HG03432 (cell line): ENCODE measurements around the gene CST11.
"Not testable (repeated sequence)": the region's sequence is repeated elsewhere in the genome, so short reads cannot be mapped to it uniquely, and the experiment has no call there.

Experiments
- ATAC-seq: cut with Tn5 transposase; IDR thresholded peaks from one replicate; pipeline ENCODE4 v1.9.1; 2021; ENCODE audit warnings: mild to moderate bottlenecking, moderate library complexity; ENCODE audit not compliant: unreplicated experiment

CST11 gene

GRCh38 chr20:23452776-23453175 lies at the start of gene CST11:
TSS of gene CST11 (minus strand) at chr20:23452876. CDS start at chr20:23452811, 65 bp downstream.
- no peak for ATAC-seq

GRCh38 chr20:23501926-23502325 lies 49.2 kb upstream of the CST11 start:
- ATAC-seq = no peak

- ATAC-seq = no peak
Measured at GRCh38 chr20:23497536-23497935, 44.9 kb upstream of the CST11 start.

GRCh38 chr20:23493172-23493772 lies 40.6 kb upstream of the CST11 start:
- ATAC-seq = no peak

- ATAC-seq = peak; percentile 69
Measured at GRCh38 chr20:23492292-23492691, 39.6 kb upstream of the CST11 start.

- ATAC-seq = no peak
Measured at GRCh38 chr20:23490817-23491216, 38.1 kb upstream of the CST11 start, which contains the start of gene CST8. TSS of gene CST8 (plus strand) at chr20:23491117. CDS start at chr20:23491668, 551 bp downstream.

- ATAC-seq = no peak
Measured at GRCh38 chr20:23488996-23489395, 36.3 kb upstream of the CST11 start.

- ATAC-seq = no peak
Measured at GRCh38 chr20:23488470-23488869, 35.8 kb upstream of the CST11 start.

GRCh38 chr20:23484081-23484480 lies 31.4 kb upstream of the CST11 start:
- ATAC-seq = peak; percentile 67

GRCh38 chr20:23482138-23482537 lies 29.5 kb upstream of the CST11 start:
- no peak for ATAC-seq

- ATAC-seq = no peak
Measured at GRCh38 chr20:23479043-23479442, 26.4 kb upstream of the CST11 start.

- no peak for ATAC-seq
Measured at GRCh38 chr20:23477223-23477622, 24.5 kb upstream of the CST11 start.

GRCh38 chr20:23476015-23476754 lies 23.5 kb upstream of the CST11 start:
- ATAC-seq = no peak

- ATAC-seq = no peak
Measured at GRCh38 chr20:23475395-23475794, 22.7 kb upstream of the CST11 start.

- ATAC-seq = not testable (repeated sequence)
Measured at GRCh38 chr20:23473293-23473692, 20.6 kb upstream of the CST11 start.

GRCh38 chr20:23472306-23472705 lies 19.6 kb upstream of the CST11 start:
- ATAC-seq = not testable (repeated sequence)

GRCh38 chr20:23466961-23467360 lies 14.3 kb upstream of the CST11 start:
- ATAC-seq = not testable (repeated sequence)

- ATAC-seq = no peak
Measured at GRCh38 chr20:23461180-23461579, 8.5 kb upstream of the CST11 start.

- no peak for ATAC-seq
Measured at GRCh38 chr20:23459461-23460150, 6.9 kb upstream of the CST11 start.

- ATAC-seq = no peak
Measured at GRCh38 chr20:23456873-23457272, 4.2 kb upstream of the CST11 start.

GRCh38 chr20:23456409-23456808 lies 3.7 kb upstream of the CST11 start:
- no peak for ATAC-seq

- ATAC-seq = no peak
Measured at GRCh38 chr20:23455639-23456038, 3.0 kb upstream of the CST11 start.
